ENCODE data around the gene PYM1.
A peak's percentile ranks its signal among the peaks of the same experiment; 100 is the strongest.
"Not testable (repeated sequence)": the region's sequence is repeated elsewhere in the genome, so short reads cannot be mapped to it uniquely, and the experiment has no call there.

Gene PYM1

DNA sequence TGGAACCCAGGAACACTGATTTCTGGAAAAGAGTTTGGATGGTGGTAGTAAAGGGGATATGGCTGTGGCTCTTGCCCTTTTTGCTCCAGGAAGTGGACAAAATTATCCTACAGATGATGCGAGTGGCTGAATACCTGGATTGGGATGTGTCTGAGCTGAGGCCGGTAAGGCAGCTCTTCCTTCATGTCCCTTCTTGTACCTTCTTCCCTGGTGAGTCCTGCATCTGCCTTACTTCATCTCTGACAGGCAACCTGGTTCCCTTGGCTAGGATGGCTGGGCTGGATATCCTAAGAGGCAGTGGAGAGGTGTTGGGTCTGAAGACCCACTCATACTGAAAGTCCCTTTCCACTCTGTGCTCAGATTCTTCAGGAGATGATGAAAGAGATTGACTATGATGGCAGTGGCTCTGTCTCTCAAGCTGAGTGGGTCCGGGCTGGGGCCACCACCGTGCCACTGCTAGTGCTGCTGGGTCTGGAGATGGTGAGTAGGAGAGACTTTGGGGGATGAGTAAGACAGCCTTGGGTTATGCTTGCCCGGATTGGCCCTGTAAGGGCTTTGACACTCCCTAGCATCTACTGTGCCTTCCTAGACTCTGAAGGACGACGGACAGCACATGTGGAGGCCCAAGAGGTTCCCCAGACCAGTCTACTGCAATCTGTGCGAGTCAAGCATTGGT, 11.3 kb upstream of the PYM1 start:
- DNase-seq, result no peak

DNA sequence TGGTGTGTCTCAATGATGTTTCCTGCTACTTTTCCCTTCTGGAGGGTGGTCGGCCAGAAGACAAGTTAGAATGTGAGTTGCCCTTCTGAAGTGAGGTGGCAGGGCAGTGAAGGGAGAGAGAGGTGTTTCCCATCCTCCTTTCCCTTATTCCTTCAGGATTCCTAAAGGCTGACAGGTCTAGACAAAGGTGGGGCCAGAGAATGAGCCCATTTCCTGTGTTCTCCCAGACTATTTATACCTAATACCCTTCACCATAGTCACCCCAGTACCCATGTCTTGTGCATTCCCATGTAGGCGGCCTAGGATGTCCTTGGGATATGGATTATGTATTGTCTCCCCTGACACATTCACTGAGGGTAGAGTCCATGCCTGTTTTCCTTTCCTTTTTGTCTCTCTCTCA, 10.3 kb upstream of the PYM1 start:
- no peak for DNase-seq

DNA sequence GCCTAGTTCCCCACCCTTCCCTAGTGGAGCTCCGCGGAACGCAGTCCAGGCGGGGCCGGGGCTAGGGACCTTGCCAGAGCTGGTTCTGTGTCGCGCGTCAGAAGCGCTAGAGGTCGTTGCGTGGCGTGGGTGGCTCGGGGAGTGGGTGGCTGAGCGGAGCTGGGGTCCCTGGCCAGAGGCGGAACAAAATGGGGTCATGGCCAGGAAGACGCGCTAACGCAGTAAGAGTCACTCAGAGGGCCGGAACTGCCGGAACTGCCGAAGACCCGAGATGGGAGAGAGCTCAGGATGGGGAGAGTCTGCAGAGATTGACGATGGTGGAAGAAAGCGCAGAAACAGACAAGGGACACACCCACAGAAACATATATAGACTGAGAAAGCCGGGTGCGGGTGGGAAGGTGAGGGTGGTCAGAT, 8.1 kb upstream of the PYM1 start:
- DNase-seq, result peak in 1 of 2 donors; percentile 22

DNA sequence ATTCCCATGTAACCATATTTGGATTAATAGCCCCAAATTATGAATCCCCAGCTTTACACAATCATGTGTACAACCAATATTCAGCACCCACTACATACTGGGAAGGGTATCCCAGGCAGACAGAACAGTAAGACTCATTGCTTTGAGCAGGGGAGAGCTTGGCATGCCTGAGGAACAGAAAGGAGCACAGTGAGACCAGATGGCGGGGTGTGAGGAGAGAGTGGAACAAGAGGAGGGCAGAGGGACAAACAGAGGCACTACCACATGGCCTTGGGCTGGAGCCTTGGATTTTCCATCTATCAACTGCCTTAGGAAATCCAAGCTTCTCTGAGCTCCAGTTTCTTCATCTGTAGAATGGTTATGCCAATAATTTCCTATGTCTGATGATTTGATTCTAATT, 7.1 kb upstream of the PYM1 start:
- DNase-seq, result no peak

DNA sequence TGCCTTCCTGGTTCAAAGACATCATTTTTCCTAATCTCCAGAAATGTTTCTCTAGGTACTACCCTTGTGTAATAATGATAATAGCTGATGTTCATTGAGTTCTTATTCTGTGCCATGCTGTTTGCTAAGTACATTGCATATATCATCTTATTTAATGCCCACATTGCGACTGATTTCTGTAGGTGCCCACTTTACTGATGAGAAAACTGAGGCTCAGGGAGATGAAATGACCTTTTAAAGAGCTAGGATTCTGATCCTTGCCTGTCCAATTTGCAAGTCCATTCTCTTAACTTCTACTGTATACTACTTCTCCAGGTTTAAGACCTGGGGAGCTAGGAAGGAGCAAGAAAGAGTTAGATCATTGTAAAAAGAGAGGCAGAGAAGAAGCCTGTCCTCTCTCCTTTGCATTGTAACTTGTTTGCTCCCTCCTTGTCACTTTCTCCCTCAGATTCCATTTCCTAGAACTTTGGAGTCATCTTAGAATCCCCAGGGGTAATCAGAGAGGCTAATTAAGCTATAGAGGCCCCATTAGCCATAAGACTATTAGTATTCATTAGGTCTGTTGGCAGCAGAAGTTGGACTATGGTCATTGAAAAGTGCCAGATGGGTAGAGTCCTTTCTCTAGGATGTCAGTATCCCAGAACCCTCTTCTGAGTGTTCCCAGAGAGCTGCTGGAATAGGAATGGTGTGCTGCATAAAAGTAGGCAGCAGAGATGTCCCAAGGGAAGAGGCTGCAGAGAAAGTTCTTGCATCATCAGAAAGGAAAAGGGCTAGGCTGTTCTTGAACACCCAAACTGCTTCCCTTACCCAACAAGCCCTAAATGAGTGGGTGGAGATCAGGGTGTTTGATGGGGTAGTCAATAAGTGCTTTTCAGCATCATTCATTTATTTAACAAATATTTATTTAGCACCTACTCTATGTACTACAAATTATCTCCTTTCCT, 6.4 kb upstream of the PYM1 start:
- DNase-seq, result no peak

DNA sequence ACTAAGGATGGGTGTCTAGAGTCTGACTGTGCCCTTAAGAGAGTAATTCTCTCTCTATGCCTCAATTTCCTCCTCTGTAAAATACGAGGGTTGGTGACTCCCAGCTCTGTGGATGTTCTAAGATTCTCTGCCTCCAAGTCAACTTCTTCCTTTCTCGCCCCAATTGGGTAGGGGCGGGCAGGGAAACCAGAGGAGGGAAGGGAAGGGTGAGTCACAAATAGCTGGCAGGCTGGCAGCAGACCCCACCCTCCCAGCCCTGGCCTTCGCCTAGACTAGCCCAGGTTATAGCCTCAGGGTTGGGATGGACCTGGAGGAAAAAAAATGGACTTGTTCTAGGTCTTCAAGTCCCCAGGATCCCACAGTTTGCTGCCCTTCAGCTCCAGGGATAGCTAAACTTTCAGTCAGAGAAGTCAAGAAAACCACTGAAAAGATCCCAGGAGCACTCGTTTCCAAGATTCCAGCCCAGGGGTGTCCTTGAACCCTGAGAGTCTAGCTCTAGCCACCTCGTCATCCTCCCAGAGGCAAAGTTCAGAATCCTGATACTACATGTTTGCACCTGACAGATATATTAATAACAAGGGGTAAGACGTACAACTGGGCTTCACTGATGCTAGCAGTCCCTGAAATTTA, 5.6 kb upstream of the PYM1 start:
- DNase-seq, result peak in 1 of 2 donors; percentile 39

DNA sequence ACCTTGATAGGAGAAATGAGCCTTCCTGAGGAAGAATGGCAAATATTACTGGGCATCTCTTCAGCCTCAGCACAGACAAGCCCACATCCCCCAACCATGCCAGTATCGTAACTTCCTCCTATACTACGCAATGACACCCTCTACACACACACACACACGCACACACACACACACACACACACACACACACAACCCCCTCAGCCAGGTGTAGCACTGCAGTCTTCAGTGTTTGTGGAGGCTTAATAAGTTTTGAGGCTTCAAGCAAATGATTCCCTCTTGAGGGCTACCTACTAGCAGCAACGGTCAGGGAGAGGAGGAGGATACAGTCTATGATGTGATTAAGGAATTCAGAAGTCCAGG, 4.8 kb upstream of the PYM1 start:
- DNase-seq, result peak; percentile 74 to 78

DNA sequence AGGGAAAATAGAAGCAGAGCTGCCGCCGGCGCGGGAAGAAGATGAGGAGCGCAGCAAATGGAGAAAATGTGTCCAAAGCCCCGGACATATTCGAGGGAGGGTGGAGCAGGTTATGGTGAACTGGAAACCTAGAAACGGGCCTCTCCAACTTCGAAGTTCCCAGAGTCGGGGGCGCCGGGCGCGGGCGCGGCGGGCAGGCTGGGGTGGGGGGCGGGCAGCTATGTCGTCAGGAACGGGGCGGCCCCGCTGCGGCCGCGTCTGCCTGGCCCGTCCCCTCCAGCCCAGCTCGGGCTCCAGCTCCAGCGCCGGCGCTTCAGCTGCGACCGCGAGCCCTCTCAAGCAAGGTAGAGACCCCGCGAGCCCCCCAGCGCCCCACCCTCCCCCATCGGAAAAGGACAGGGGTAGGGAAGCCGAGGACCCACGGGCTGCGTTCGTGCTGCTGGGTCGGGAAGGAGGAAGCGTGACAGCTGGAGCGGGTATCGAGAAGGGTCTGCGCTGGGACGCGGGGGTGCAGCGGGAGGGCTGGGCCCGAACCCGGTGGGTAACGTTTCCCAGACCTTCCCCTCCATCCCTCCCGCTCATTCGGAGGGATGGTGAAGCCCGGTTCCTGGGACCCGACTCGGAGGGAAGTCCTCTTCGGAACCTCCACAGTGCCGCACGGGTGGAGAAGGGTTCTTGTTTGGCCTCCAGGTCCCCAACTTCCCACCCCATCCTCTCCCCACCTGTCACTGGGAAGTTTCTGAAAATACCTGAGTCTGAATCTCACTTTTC, 4.3 kb upstream of the PYM1 start:
- DNase-seq, result peak; percentile 31 to 34

DNA sequence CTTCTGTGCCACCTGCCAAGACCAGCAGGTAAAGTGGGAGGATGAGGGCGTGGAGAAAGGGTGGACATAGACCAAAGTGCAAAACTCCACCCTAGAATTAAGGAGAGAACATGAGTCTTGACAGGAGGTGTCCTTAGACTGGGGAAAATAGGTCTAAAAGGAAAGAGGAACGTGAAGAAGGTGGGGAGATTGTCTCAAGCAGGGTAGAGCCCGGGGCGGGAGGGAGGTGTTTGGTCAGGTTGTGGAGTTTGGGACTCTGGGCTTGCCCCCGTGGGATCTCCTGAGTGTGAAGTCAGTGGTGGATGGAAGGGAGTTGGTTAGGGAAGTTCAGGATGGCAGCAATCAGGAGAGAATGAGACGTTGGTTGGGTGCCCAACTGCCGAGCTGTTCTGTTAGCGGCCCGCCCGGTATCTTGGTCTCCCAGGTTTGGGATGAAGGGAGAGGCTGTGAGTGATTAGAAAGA, 3.7 kb upstream of the PYM1 start:
- DNase-seq, result no peak

DNA sequence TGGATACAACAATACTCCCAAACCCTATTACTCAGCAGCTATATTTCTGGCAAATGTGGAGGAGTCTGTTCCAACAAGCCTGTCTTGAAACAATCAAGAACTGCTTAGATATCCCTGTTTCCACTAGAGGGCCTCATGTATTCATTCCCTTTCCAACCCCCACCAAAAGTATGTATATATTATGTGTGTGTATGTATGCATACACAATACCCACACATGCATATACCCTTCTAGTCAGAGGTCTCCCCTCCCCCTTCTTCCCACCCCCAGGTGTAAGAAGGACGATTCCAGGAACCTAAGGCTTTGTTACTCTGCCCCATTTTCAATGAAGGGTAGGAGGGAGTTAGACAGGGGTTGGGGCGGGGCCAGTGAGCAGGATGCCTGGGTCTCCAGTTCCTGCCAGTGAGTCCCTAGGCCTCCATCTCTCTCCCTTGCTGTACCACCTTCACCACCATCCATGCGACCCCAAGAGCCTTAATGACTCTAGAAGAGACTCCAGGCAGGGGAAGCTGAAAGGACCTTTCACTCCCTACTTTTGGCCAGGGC, 3.1 kb upstream of the PYM1 start, which contains the start of gene DGKA:
TSS of gene DGKA (plus strand) at position 392 of the 546 bp plus-strand sequence. CDS start 5,342 bp downstream, outside the sequence.
- DNase-seq, result peak; percentile 65 to 75

DNA sequence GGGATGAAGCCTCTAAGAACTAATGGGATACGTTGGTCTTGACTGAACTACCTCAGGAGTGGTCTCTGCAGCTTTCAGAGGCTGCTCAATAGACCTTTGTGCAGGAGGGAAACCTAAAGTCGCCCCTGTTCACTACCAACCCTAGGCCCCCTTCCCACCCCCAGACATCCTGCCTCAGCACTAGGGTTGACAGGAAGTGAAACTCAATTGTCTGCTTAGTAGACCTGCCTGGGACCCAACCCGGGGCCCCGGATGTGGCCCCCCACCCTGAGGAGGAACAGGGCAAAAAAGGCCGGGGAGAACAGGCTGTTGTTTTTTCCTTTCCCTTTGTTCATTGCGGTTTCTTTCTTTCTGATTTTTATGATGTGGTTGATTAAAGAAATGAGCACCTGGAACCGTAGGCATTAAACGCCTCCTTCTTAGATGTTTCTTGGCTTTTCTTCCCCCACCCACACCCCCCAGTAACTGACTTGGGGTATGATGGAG, 1.7 kb upstream of the PYM1 start:
- DNase-seq, result peak; percentile 88 to 90

DNA sequence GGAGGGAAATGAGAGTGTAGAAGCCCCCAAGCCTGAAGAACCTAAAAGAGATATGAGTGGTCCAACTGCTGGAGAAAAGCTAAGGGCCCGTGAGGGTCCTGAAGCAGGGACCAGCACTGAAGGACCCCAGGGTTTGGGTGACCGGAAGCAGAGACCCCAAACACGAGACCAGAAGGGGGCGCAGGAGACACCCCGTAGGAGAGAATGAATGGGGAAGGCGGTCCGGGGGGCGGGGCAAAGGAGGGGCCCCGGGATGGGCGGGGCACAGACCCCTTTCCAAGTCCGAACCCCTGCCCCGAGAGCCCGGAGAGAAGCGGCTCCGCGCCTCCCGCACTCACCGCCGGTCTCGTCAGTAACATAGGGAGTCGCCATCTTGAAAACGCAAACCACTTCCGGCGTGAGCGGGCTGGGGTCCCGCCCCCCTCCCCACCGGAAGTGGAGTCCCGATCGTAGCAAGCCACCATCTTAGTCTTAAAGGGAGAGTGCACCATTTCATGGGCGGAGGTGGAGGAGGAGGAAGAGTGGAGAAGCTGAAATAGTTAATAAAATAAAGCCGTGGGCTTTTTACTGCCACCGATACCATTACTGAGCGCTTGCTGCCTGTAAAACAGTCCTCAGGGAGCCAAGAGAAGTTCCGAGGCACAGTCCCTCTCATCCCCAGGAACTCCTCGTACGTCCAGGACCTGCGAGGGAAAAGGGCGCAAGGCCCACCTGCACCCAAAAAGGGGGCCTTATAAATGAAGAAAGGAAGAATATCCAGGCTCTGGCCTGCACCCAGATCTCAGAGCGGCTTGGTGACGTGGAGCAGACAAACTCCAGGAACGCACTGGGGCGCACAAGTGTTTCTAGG, 731 bp downstream of the PYM1 start:
- peak; percentile 93 to 94 for DNase-seq

DNA sequence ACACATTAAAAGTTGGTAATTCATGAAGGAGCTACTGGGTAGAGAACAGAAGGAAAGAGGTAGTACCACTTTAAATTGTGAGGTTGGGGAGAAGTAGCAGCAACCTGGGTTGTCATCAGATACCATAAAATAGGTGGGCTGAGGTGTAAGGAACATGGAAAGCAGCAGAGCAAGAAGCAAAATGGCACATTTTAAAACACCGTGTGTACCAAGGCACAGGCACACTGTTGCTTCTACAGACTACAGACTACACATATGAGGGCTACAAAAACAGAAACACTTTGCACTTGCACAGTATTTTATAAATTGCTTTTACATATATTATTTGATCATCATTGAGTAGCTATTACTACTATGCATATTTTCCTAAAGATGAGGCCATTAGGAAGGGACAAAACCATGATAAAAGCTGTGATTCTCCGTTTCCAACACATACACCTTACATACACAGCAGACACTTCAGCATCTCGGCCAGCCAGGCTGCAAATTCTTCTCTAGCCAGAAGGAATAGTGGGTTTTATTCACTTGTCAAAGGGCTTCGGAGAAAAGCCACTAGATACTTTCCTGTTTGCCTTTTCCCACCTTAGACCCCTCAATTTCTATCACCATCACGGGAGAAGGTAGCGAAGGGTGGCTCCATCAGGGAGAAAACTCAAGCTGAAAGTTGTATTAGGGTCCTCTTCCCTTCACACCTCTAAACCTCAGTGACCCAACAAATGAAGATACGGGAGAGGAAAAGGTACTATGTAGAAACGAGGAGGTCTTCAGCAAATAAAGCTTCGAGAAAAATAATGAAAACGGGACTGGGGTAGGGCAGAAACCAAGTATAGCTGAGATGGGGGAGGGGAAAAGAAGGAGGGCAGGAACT, 1.6 kb downstream of the PYM1 start:
- peak in 1 of 2 donors; percentile 12 for DNase-seq

DNA sequence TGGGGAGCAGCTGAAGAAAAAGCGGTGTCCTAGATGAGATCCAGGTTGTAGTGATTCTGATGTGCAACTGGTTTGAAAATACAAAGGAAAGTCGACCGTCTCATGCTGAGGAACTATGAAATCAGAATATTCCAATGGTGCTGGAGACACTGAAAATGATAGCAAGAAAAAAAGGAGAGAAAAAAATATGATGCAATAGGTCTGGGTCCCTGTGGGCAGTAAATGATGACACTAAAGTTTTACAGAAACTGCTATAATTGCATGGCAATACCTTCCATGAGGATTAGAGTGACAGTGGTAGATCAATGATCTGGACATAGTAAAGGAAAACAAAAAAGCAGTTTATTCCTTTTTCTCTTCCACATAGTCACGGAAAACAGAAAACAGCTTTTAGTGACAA, 2.3 kb downstream of the PYM1 start:
- no peak for DNase-seq

DNA sequence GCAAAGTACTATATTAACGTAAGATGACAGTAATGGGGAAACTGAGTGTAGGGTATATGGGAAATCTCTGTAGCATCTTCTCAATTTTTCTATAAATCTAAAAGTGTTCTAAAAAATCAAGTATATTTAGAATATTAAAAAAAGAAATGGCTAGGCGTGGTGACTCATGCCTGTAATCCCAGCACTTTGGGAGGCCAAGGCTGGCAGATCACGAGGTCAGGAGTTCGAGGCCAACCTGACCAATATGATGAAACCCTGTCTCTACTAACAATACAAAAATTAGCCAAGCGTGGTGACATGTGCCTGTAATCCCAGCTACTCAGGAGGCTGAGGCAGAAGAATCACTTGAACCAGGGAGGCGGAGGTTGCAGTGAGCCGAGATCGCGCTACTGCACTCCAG, 4.0 kb downstream of the PYM1 start:
- DNase-seq, result not testable (repeated sequence)

DNA sequence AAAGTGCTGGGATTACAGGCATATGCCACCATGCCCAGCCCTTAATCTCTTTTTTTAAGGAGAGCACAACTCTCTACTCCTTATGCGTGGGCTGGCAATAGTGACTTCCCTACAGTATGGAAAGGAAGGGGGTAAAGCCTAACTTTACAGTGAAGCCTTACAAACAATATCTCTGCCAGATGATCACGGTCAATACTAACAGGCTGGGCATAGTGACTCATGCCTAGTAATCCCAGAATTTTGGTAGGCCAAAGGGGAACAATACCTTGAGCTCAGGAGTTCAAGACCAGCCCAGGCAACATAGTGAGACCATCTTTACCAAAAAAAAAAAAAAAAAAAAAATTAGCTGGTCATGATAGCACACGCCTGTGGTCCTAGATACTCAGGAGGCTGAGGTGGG, 5.6 kb downstream of the PYM1 start:
- no peak for DNase-seq

DNA sequence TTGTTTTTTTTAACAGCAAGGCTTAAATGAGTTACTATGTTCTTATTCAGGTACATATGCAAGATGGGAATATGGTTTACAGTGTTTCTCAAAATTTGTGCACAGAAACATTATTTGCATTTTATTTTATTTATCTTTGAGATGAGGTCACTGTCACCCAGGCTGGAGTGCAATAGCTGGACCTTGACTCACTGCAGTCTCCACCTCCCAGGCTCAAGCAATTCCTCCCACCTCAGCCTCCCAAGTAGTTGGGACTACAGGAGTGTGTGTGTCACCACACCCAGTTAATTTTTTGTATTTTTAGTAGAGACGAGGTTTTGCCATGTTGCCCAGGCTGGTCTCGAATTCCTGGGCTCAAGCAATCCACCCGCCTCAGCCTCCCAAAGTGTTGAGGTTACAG, 8.7 kb downstream of the PYM1 start:
- not testable (repeated sequence) for DNase-seq

DNA sequence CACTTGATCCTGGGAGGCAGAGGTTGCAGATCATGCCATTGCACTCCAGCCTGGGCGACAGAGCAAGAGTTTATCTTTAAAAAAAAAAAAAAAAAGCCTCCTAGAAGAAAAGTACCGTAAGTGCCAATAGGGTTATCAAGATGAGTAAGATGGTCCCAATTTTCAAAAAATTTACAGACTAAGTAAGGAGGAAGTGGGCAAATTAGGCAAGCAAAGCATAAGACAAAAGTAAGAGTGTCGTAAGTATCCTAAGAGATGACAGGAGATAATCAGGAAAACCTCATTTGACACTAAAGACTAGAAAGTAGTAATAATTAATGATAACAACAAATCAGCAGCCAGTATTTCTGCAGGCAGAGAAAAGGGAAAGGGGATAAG, 12.2 kb downstream of the PYM1 start:
- no peak for DNase-seq

DNA sequence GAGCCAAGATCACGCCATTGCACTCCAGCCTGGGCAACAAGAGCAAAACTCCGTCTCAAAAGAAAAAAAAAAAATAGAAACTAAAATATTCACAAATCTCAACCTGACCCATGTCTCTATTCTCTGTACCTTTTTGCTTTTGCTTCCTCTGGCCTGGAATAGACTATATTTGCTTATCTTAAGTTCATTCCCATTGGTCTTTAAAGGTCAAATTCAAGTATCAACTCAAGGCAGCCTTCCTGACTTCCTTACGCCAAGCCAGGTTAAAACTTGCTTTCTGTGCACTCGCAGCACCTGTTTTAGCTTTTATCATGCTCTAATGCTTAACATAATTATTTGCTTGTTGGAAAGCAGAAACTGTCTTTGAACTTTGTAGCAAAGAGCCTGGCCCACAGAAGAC, 14.8 kb downstream of the PYM1 start:
- no peak for DNase-seq

DNA sequence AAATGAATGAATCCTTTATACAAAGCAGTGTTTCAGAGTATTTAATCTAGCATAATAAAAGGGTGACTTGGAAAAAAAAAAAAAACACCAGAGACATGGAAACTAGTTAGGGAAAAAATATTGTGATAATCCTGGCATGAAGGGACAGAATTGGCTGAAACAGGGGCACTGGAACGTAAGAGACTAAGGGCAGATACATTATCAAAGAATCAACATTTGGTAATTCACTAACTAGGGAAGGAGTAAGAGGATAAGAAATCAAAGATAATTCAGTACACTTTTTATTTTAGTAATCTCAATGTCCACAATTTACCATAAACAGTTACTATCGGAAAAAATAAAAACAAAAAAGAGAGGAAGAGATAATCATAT, 18.2 kb downstream of the PYM1 start:
- DNase-seq, result no peak
